NCI-H226 (cell line): Measurements from ENCODE around the gene GPHN.

ENCODE experiments used
- DNase-seq: peaks from one replicate; pipeline ENCODE4 v3.0.0-alpha.2; 2015

GPHN gene

GRCh38 chr14:66603945-66604344 lies 96.0 kb downstream of the GPHN start:
- no peak for DNase-seq

GRCh38 chr14:66606826-66607225 lies 98.9 kb downstream of the GPHN start:
- no peak for DNase-seq

GRCh38 chr14:66610154-66610563 lies 102.2 kb downstream of the GPHN start:
- no peak for DNase-seq

GRCh38 chr14:66613344-66613743 lies 105.4 kb downstream of the GPHN start:
- DNase-seq: no peak

GRCh38 chr14:66619952-66620351 lies 112.0 kb downstream of the GPHN start:
- DNase-seq: no peak

GRCh38 chr14:66623838-66624237 lies 115.9 kb downstream of the GPHN start:
- DNase-seq: no peak

- DNase-seq: peak; percentile 43
These were observed 116.5 kb downstream of the GPHN start for GRCh38 chr14:66624336-66624937.

GRCh38 chr14:66628636-66629035 lies 120.7 kb downstream of the GPHN start:
- no peak for DNase-seq

- DNase-seq: no peak
These were observed 121.6 kb downstream of the GPHN start for GRCh38 chr14:66629499-66629898.

- no peak for DNase-seq
These were observed 126.9 kb downstream of the GPHN start for GRCh38 chr14:66634876-66635275.

- DNase-seq: peak; percentile 32
These were observed 127.5 kb downstream of the GPHN start for GRCh38 chr14:66635435-66635834.

GRCh38 chr14:66636240-66636639 lies 128.3 kb downstream of the GPHN start:
- DNase-seq: no peak

- DNase-seq: peak; percentile 73
These were observed 130.7 kb downstream of the GPHN start for GRCh38 chr14:66638689-66639088.

GRCh38 chr14:66641861-66642635 lies 134.1 kb downstream of the GPHN start:
- no peak for DNase-seq

- no peak for DNase-seq
These were observed 135.4 kb downstream of the GPHN start for GRCh38 chr14:66643344-66643743.

- DNase-seq: no peak
These were observed 137.8 kb downstream of the GPHN start for GRCh38 chr14:66645716-66646115.

GRCh38 chr14:66649498-66649897 lies 141.6 kb downstream of the GPHN start:
- no peak for DNase-seq

GRCh38 chr14:66650491-66650911 lies 142.6 kb downstream of the GPHN start:
- DNase-seq: no peak

GRCh38 chr14:66651536-66652220 lies 143.7 kb downstream of the GPHN start:
- no peak for DNase-seq

- DNase-seq: no peak
These were observed 144.7 kb downstream of the GPHN start for GRCh38 chr14:66652525-66653106.

GRCh38 chr14:66657780-66658179 lies 149.8 kb downstream of the GPHN start:
- DNase-seq: no peak

GRCh38 chr14:66662374-66662773 lies 154.4 kb downstream of the GPHN start:
- DNase-seq: peak; percentile 5

GRCh38 chr14:66677780-66678179 lies 169.8 kb downstream of the GPHN start:
- no peak for DNase-seq

GRCh38 chr14:66680216-66680615 lies 172.3 kb downstream of the GPHN start:
- DNase-seq: no peak
